DMS114 treated with DMSO at 0.1 percent for 48 hours (cell line): ENCODE results near the gene RGS11.

Experiments used
- DNase-seq: peaks from one replicate; lab custom pipeline; 2025; ENCODE audit not compliant: unreplicated experiment; lab: John Stamatoyannopoulos, UW

Gene RGS11

DNA sequence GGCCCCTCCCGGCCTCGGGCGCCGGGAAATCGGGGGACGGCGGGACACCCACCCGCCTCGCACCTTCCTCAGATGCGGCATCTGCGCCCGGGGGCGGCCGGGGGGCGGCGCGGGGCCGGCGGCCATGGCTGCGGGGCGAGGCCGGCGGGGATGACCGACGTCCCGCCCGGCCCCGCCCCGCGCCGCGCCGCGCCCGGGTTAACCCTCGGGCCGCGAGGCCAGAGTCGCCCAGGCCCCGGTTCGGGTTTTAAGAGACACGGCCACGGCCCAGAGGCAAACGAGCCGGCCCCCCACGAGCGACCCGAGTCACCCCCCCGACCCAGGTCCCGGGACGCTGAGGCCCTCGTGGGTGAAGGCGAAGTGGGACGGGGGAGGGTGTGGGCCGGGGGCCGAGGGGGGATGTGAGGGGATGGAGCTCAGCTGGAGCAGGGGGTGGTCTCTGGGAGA is at the start of gene RGS11:
Gene RGS11, minus strand, starts transcription at position 159 of the 447 bp plus-strand sequence. Its CDS starts 33 bp downstream, at position 126.
- no peak for DNase-seq

DNA sequence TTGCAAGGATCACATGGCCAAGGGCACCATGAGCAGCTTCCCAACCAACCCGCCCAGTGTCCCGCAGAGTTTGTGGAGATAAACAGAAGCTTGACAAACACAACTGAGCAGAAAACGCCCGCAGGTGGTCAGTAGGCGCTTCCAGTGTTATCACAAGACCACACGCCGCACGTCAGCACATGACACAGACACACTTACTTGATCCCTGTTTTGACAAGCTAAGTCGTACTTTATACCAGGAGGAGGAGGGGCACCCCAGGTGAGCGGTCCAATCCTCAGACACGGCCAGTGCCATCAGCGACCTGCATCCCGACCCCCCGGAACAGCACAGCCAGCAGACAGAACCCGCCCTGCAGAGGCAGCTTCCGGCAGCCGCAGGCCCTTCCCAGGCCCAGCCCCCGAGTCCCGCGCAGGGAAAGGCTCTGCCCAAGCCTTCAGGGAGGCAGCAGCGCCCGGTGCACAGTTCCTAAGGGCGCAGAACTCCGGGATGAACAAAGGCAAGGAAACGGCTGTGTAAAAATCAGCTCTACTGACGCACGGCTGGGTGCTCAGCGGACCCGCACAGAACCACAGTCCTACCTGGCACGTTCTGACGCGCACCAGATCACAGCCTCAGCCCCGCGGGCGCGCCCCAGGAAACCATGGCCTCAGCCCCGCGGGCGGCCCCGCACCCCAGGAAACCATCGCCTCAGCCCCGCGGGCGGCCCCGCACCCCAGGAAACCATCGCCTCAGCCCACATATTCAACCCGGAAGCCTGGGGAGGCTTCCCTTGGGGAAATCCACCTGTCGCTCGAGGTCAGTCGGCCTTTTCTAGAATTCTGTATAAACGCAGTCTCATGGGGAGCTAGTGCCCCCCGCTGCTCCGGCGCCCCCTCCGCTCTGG is 48.9 kb upstream of the RGS11 start:
- DNase-seq = no peak

DNA sequence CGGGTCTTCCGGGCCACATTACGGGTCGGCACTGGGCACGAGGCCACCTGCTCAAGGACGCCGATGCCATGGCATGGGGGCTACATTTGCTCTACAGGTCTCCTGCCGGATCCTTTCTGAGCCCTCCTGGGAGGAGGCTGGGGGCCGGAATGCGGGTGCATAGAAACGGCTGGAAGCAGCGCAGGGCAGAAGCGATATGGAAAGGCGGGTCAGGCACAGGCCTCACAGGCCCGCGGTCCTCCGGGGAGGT is 48.4 kb upstream of the RGS11 start:
- no peak for DNase-seq

DNA sequence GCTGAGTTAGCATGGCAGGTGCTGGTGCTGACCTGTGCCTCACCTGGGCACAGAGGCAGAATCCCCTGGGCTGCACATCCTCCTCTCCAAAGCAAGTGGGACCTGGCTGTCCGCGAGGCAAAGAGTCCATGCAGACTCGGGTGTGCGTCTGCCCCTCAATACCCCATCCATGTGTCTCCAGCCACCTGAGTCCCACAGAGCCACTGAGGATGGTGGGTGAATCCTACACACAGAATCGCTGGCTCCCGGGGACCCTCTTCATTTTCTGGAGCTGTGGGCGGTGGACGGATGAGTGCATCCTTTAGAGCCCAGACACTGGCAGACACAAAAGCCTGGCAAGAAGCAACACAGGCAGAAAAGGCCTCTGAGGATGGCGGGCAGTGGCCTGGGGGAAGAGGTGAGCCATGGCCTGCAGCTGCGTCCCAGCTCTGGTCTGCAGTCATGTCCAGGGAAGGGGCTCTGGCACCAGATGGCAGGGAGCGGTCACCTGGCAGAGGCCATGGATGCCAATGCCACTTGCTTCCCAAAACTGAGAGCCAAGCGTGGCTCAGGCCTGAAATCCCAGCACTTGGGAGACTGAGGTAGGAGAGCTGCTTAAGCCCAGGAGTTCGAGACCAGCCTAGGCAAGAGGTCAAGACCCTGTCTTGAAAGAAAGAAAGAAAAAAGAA is 46.9 kb upstream of the RGS11 start:
- no peak for DNase-seq

DNA sequence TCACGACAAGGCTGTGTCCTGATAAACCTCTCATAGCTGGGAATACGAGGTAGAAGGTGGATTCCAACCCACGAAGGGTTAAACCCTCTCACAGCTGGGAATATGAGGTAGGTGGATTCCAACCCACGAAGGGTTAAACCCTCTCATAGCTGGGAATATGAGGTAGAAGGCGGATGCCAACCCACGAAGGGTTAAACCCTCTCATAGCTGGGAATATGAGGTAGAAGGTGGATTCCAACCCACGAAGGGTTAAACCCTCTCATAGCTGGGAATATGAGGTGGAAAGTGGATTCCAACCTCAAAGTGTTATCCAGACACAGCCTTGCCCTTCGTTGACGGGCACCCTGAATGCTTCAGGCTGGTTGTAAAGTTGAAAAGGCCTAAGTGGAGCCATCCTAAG is 45.8 kb upstream of the RGS11 start:
- no peak for DNase-seq

DNA sequence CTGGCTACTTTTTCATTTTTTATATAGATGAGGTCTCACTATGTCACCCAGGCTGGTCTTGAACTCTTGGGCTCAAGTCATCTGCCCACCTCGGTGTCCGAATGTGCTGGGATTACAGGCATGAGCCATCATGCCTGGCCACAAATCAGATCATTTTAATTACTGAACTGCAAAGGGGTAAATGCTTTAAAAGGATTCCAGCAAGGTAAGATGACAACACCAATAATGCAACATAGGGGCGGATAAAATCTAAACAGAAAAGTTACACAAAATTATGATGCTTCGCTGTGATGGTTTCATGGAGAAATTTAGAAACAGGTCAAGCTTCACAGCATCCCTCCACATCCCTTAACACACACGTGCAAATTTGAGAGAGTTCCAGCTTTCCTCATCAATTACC is 44.5 kb upstream of the RGS11 start:
- DNase-seq = no peak

DNA sequence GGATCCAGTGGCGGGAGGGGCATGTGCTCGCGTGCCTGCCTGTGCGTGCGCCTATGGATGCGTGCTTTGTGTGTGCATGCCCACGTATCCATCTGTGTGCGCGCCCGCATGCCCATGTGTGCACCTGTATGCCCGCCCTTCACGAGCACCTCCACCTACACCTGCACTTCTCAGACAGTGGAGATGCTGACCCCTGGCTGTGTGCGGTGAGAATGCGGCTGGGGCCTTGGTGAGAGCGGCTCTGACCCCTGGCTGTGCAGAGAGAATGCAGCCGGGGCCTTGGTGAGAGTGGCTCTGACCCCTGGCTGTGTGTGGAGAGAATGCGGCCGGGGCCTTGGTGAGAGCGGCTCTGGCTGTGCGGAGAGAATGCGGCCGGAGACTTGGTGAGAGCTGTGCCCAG is 42.9 kb upstream of the RGS11 start:
- DNase-seq = no peak

DNA sequence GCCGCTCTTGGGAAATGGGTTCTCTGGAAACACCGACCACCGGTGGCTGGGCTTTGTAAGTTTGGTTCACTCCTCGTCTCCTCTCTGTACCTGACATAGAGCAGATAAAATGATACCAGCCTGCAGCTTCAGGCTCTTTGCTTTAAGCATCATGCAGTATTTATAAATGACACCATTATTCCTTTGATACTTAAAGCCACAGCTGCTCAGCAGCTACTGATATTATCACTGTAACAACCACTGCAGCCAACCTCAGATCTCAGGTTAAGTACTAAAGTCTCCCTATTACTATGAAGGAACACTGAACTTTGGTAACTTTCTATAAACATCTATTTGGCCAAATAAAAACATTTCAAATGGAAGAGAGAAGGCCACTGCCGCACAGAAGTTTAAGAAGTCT is 41.8 kb upstream of the RGS11 start:
- no peak for DNase-seq

DNA sequence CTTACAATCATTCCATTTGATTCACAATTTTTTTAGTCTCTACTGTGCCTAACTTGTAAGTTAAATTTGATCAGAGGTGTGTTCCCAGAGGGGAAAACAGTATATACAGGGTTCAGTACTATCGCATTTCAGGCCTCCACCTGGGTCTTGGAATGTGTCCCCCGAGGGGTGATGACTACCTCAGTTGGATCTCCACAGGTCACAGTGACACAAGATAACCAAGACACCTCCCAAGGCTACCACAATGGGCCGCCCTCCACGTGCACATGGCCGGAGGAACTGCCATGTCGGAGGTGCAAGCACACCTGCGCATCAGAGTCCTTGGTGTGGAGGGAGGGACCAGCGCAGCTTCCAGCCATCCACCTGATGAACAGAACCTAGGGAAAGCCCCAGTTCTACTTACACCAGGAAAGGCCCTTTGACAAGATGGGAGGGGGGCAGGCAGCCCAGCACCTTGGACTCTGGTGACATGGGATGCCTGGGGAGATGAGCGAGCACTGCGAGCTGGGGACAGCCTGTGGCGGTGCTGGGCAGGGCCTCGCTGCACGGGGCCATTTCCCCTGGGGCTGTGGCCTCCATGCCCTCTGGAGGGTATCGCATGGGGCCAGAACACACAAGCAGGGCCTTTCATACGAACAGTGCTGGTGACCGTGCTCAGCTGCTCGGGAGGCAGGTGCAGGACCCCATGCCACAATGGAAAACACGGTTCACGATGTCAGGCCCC is 41.2 kb upstream of the RGS11 start:
- no peak for DNase-seq

DNA sequence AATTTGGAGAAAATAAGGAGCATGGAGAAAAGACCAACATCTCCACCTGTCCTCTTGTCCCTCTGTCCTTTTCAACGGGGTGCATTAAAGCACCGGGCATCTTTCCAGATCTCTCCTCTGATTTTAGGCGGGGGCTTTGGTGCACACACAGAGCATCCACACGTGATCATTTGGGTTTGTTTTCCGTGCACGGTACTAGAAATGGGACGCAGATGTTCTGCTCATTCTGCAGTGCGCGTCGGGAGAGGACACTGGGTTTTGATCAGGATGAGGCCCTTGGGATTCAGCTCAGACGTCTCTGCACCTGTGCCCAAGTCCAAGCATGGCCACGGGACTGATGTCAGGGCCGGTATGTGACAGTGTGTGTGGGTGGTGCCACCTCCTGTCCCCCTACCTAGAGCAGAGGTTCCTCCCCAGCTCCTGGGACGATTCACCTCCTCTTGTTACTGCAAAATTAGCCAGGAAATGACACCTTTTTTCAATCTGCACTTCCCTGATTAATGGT is 39.1 kb upstream of the RGS11 start:
- no peak for DNase-seq

DNA sequence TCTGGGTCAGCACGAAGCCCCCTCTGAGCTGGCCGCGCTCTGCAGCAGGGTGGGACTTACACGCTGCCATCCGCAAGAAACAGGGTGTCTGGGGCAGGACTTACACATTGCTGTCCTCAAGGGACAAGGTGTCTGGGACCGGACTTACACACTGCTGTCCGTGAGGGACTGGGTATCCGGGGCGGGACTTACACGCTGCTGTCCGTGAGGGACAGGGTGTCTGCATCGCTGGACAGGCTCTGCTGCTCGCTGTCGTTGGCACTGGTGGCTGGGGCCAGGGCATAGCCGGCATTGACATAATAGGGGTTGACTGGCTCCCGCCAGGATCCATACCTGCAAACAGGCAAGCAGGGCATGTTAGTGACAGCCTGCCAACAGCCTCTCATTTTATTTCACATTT is 38.6 kb upstream of the RGS11 start:
- no peak for DNase-seq

DNA sequence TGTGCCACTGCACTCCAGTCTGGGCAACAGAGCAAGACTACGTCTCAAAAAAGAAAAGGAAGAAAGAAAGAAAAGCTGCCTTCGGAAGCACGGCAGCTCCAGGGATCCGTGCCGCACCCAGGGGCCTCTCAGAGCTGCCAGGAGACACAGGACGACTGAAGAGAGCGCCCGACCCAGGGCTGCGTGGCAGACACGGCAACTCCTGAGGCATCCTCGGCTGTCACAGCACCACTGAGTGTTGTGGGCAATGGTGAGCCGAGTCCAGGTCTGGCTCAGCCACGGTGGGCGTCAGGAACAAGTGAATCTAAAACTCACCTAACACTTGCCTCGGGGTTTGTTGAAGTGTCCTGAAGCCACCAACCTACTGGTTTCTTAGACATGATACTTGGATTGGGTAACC is 36.0 kb upstream of the RGS11 start:
- DNase-seq = no peak

DNA sequence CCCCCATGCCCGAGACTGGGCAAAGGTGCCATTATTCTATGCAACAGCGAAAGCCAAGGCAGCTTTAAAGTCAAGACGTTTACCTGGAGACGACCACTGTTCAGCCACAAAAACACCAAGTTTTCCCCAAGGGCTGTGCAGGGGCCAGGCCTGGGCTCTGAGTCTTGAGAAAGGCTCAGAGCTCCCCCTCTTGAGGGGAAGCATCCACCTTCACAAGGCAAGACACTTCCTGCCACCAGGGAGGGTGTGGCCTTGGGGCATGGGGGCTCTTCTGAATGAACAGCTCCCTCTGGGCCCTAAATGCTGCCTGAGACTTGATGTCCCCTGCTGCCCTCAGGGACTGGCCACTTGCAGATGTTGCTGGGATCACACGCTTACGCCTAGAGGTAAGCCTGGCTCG is 33.7 kb upstream of the RGS11 start:
- DNase-seq = no peak

DNA sequence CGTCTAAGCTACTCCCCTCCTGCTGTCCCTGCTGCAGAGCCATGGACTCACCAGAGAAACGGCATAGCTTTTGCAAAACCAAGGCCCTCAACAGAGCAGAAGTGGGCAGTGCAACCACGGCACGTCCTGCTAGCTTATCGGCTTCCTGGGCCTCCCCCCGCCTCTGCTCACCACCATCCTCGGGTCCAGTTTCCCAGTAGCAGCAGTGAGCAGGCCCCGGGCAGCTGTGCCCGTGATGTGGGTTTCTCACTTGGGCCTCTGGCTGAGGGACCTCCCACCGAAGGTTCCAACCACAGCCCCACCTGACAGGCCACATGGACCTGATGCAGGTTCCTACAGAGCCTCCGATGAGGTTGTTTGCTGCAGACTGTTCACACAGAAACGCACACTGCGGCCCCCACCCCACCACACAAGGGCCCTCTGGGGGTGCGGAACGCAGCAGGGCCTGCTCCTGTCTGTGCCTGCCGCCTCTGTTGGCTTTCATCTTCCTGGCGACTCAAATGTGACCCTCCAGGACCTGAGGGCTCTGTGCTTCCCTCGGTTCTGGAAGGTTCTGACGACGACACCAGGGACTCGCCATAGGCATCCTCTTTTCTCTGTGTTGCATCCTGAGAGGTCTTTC is 32.1 kb upstream of the RGS11 start:
- DNase-seq = no peak

DNA sequence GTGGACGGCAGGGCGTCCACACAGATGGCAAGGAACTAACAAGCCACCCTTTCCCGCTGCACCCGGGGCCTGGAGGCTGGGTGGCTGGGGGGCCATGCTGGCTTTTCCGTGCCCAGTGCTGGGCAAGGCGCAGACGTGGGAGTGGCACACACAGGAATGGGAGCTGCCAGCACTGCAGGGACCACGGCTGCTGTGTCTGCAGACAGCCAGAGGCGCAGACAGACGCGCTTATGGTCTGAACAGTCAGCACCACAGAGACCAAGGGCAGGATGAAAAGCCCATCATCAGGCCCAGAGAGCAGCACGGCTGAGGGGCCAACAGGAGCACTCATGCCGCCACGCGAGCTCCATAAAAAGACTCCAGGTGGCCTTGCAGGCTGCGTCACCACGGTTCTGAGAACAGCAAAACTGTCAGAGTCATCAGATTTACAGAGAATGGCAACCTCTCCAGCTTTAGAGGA is 31.2 kb upstream of the RGS11 start:
- DNase-seq = no peak

DNA sequence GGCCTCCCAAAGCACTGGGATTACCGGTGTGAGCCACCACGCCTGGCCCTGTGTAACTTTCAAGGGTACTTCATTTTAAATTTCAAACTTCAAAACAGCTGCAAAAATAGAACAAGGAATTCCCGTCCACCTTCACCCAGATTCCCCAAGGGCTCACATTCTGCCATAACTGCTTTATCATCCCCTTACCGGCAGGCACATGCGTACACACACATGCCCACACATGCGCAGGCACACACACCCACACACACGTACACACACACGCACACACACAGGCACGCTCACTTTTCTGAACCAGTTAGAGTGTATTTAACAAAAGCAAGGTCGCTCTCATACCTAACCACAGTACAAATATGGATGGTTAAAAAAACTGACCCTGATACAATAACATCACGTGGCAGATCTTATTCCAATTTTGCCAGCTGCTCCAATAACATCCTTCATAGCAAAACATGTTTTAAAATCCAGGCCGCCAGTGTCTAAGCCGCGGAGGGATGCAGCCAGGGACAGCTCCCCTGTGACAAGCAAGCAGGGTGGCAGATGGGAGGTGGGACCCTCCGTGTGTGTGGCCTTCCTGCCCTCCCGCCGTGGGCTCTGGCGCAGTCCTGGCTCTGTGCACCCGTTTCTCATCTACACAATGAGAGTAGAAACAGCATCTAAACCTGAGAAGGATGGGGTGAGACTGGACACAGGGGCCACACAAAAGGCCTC is 30.3 kb upstream of the RGS11 start:
- DNase-seq = no peak

DNA sequence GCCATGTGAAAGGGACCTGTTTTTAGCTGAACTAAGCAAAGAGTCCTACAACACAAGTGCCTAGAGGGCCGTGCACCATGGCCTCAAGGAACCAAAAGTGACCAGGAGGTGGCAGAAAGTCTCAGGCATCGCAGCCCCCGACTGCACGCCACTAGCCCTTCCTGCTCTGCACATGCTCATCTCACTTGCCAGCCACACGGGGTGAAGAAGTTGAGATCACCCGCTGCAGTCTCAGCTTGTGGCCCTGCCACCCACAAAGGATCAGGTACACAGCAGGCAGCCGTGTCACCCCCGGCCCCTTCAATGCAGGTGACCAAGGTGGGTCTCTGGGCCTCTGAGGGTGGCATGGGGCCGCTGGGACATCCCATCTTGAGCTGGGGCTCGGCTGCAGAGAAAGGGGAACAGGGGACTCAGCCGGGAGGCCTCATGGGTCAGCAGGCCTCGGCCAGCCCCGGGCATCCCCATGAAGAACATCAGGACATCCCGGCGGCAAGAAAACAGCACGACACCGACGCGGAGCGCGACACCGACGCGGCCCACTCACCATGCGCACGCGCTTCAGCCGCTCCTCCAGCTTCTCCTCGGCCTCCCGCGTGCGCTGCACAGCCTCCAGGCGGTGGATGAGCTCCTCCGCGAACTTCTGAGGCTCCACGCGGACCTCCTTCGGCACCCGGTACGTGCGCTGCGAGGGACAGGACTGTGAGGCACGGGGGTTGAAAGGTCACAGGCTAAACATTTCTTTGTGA is 28.2 kb upstream of the RGS11 start:
- no peak for DNase-seq

DNA sequence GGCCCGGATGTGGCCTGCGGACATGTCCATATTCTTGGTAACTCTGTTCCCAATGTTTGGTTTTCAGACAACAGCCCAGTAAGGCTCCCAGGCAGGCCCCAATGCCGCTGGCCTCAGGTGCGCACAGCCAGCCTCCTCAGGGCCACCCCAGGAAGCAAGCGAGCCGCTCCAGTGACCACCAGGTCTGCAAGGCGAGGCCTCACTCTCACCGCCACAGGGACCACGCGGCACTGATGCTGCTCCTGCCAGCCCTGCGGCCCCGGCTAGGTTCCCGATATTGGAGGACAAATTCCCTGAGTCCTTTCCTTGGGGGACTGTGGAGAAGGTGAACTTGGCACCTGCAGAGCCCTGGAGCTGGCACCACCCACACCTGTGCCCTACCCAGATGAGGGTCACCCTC is 26.2 kb upstream of the RGS11 start:
- DNase-seq = no peak

DNA sequence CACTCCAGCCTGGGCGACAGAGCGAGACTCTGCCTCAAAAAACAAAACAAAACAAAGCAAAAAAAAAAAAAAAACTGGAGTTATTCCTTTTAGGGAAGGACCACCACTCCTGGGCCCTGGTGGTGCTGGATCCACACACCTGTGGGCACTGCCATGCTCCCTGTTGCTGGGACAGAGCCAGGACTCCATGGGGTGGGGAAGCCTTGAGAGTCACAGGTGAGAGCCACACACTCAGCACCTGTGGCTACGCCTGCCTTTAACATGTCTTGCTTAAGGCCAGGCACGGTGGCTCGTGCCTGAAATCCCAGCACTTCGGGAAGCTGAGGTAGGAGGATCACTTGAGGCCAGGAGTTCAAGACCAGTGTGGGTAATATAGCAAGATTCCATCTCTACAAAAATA is 25.5 kb upstream of the RGS11 start:
- DNase-seq = no peak

DNA sequence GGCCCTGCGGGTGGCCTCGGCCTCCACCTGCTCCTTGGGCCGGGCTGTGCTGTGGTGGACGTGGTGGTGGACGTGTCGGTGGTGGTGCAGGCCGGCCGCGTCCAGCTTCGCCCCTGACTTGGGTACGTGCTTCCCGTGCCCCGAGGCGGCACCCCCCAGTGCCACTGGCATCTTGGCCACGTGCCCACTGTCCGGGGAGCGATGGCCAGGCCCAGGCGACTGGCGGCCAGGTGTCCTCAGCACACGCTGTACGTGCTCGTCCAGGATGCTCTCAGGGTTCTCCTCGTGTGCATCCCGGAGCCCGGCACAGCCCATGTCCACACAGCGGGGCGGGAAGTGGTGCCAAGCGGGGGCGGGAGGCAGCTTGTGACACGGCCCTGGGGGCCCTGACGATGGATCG is 22.1 kb upstream of the RGS11 start:
- no peak for DNase-seq
